OCI-M2 (cell line): Measurements from ENCODE around the gene TMEM100.

ENCODE experiments used
- DNase-seq: peaks from one replicate; lab custom pipeline; 2025; ENCODE audit not compliant: unreplicated experiment; lab: John Stamatoyannopoulos, UW

Gene TMEM100

GRCh38 chr17:55745258-55745657 is 22.6 kb upstream of the TMEM100 start:
- no peak for DNase-seq

DNA sequence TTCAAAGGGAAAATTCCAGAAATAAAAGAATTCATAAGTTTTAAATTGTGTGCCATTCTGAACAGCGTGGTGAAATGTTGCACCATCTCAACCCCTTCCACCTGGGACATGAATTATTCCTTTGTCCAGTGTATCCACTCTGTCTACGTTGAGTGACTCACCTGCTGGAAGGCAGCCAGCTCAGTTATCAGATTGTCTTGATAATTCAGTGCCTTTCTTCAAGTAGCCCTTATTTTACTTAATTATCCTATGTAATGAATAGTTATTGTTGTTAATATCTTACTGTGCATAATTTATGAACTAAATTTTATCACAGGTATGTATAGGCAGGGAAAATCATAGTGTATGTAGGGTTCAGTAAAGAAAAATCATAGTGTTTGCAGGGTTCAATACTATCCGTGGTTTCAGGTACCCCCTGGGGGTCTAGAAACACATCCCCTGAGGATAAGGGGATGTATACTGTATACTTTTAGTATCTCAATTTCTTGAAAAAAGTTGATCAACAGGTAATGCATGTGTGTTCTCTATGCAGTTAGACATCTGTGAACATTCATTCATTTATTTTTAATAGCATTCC is 20.5 kb upstream of the TMEM100 start:
- DNase-seq: no peak

- no peak for DNase-seq
These were observed 19.8 kb upstream of the TMEM100 start for GRCh38 chr17:55742272-55743102.

DNA sequence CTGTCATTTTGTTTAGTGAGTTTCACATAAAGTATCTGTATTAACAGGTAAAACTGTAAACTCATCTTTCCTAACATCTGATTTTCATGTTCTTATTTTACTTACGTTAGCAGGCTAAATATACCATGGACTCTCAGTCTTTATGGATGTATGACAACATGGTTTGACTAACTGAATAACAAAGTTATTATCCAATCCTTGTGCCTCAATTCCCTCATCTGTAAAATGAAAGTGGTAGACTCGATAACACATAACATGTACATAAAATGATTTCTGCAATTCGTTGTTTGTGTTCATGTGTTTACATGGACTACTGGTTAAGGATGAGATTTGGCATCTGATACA is 18.7 kb upstream of the TMEM100 start:
- DNase-seq: no peak

- DNase-seq: no peak
These were observed 18.1 kb upstream of the TMEM100 start for GRCh38 chr17:55740511-55741355.

DNA sequence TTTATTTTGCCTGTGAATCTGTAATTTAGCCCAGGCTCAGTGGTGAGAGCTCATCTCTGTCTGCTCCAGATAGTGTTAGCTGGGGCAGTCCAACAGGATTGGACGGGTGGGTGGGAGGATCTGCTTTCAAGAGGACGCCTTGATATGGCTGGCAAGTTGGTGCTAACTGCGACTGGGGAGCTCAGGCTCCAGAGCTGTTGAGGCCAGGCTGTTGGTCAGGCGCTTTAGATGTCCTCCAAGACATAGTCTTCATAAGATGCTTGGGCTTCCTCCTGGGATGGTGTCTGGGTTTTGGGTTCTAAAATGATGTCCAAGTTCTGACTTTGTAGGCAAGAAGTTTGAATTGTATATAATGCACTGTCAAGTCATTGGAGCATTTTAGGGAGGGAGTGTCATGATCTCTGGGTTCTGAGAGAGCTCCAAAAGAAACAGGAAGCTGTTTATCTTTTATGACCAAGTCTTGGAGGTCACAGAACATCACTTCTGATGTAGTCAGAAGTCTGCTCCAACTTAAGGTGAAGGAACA is 15.4 kb upstream of the TMEM100 start:
- DNase-seq: no peak

DNA sequence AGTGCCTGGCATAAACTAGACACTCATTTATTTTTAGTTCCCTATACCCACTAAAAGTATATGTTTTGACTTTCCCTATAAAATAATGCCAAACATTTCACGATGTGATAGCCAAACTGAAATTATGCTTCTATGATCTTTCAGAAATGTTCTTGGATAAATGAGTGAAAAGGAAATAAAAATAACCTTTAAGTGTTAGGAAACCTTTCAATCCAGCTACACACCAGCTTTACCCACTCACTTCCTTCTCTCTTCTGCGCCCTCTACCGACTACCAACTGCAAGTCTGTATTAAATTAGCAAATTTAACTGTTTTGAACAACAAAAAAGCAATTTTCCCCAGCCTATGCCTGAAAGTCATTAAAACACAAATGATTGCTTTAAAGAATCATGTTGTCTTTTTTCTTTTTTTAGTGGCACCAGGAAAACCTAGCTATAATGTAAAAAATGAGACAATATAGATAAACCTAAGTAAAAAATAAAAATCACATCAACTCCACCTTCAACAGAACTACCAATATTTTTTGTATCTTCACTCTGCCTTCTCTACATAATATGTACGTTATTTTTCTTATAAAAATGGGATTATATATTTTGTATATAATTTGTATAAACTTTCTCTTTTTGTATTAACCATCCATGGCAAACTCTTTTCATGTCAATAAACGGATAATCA is 13.2 kb upstream of the TMEM100 start:
- DNase-seq: no peak

- no peak for DNase-seq
These were observed 11.6 kb upstream of the TMEM100 start for GRCh38 chr17:55734128-55734781.

DNA sequence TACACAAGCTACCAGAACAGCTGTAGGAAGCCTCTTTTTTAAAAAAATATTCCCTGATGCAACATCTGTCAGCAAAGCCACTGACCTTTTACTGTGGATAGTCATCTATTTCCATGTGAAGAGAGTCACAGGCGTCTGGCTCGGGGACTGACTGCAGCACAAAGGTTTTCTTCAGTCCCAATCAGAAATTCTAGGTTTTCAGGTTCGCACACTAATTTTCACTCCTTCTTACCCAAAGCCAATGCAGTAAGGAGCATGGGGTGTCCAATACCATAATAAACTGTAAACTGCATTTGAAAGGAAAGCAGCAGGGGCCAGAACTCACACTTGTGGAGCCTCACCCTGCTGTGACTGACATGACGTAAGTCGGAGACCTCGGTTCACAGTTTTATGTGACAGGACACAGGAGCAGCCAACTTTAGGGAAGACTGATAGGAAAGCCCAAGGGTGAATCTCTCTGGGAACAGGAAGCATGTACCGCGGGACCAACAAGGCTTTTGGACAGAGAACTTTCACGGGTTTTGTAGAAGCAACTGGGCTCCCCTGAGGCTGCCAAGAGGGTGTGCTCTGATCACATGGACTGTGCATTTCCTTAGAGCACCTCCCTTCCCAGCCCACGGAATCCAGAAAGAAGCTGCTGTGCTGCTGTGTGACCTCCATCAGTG is 9.1 kb upstream of the TMEM100 start:
- DNase-seq: no peak

DNA sequence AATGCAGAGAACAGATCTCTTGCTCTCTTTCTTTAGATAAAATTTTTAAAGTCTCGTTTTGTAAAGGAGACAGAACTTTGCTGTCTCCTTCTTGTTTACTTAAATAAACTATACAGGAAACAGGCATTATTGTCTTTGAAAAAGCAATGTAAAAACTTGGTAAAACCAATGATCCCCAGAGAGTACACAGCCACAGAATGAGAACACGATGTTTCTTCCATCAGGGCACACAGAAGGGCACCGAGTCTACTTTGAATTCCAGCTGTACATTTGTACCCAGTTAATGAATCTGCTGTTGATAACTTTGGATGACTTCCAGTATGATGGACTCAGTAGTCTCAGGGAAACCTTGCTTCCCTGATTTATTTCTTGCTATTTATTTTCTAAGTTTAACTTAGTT is 8.1 kb upstream of the TMEM100 start:
- DNase-seq: no peak

DNA sequence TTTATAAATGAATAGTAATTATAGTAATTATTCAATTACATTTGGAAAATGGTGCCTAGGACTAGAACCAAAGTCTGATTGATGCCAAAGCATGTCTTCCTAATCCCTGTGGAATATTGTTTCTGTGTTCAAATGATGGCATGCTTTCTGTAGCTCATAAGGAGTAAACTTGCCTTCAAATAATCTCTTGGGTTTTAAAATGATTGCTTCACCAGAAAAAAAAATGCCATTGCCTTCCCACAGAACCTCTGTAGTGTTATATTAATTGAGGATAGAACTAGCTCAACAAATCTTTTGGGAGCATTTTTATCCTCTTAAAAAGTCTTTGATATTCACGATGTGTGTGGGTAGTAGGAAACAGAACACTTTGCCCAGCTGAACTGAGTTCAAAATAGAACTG is 7.7 kb upstream of the TMEM100 start:
- DNase-seq: no peak

DNA sequence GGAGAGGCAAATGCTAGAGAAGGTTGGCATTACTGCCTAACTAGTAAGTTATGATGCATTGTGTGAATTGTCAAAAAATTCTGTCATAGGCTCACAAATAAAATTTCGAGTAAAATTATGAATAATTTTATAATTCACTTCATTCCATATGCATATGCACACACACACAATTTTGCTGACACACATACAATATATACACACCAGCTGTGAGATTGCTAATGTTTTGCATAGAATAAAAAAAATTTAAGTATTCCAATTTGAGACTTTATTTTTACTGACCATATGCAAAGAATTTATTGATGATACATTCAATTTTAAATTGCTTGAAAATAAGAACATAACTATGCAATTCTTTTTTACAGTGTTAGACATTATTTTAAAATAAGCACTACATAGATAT is 6.8 kb upstream of the TMEM100 start:
- no peak for DNase-seq

- no peak for DNase-seq
These were observed 6.2 kb upstream of the TMEM100 start for GRCh38 chr17:55728833-55729232.

DNA sequence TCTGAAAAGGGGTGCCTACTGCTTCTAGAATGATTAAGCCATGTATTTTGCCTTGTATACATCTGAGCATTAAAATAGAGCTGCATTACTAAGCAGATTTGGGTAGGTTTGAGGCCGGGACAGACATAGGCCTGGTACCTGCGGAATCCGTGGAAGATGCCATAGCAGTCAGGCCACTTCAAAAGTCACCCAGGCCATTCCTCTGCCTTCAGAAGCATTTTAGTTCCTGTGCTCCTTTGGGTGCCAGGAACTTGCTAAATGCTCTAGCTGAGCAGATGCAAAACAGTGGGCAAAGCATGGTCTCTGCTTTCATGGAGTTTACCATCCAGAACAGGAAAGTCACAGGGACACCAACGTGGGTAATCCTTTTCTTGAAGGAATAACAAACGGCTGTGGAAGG is 5.7 kb upstream of the TMEM100 start:
- DNase-seq: no peak

GRCh38 chr17:55727920-55728319 is 5.3 kb upstream of the TMEM100 start:
- no peak for DNase-seq

GRCh38 chr17:55727275-55727674 is 4.6 kb upstream of the TMEM100 start:
- no peak for DNase-seq

- no peak for DNase-seq
These were observed 3.8 kb upstream of the TMEM100 start for GRCh38 chr17:55726440-55726839.

DNA sequence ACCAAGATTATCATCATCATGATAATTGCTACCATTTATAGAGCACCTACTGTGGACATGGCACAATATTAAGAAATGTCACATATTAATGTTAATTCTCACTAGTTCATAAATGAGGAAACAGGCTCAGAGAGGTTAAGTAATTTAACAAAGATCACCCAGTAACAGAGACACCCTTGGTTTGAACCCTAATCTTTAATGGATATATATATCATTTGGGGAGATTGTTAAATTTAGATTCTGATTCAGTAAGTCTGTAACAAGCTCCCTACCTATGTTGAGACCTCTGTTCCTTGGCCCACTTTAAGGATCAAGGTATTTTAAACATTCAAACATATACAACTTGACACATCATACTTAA is 804 bp upstream of the TMEM100 start:
- DNase-seq: no peak

GRCh38 chr17:55722016-55722736 is 488 bp downstream of the TMEM100 start:
- no peak for DNase-seq
